ENCODE results near the gene BAHD1.

Gene BAHD1

DNA sequence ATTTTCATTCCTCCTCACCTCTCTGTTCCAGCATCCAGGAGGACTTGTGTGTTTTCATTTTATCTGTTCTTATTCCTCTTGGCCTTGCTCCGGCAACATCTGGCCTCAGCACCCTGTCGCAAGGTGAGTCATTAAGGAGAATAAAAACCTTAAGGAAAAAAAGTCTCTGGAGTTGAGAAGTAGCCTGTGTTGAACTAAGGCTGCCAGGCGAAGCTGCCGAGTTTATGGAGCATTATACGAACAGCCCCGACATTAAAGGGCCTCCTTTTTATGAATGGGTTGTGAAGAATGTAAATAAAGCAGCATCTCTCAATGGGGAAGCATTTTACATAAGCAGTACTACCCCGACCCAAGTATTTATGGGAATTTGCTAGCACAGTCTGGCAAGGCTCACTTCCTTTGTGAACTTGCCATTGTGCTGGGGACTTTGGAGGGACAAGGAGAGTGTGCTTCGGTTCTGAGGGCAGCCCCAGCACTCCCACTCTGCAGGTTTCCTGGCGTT lies 4.7 kb downstream of the BAHD1 start:
- Histone ChIP-seq H3F3A (ENCODE audit: low read depth) (no peaks in the 10 kb centered on the region), H3K79me2 (ENCODE audit: insufficient read depth, low read length) (peaks cover 92% of the 10 kb centered on the region), H3K4me2 (ENCODE audit: low read depth, low read length, poor library complexity, severe bottlenecking) (peak overlapping the region; percentile 98), H3K36me3 (ENCODE audit: insufficient read depth, low read length) (no peaks in the 10 kb centered on the region), H3K9me2 (replicated peaks; ENCODE audit: low read depth, low read length) (no peaks in the 10 kb centered on the region), H3K4me1 (ENCODE audit: insufficient read depth, low read length, poor library complexity, severe bottlenecking) (peaks cover 47% of the 10 kb centered on the region), H3K9ac (ENCODE audit: low read depth, low read length, poor library complexity, severe bottlenecking) (peak overlapping the region; percentile 90), H2AFZ (ENCODE audit: low read length) (no peak overlapping the region), H4K20me1 (ENCODE audit: insufficient read depth, low read length, poor library complexity, severe bottlenecking) (peaks cover 65% of the 10 kb centered on the region), H3K9me3 (ENCODE audit: insufficient read depth, low read depth, low read length) (no peaks in the 10 kb centered on the region), H3K4me3 (ENCODE audit: low read length, poor library complexity, severe bottlenecking) (peak overlapping the region; percentile 9), H3K27me3 (ENCODE audit: insufficient read depth, low read length, poor library complexity, severe bottlenecking) (no peaks in the 10 kb centered on the region)
- TF ChIP-seq, protein P1, sequence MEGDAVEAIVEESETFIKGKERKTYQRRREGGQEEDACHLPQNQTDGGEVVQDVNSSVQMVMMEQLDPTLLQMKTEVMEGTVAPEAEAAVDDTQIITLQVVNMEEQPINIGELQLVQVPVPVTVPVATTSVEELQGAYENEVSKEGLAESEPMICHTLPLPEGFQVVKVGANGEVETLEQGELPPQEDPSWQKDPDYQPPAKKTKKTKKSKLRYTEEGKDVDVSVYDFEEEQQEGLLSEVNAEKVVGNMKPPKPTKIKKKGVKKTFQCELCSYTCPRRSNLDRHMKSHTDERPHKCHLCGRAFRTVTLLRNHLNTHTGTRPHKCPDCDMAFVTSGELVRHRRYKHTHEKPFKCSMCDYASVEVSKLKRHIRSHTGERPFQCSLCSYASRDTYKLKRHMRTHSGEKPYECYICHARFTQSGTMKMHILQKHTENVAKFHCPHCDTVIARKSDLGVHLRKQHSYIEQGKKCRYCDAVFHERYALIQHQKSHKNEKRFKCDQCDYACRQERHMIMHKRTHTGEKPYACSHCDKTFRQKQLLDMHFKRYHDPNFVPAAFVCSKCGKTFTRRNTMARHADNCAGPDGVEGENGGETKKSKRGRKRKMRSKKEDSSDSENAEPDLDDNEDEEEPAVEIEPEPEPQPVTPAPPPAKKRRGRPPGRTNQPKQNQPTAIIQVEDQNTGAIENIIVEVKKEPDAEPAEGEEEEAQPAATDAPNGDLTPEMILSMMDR (conservative IDR thresholded peaks at IDR 0.05; ENCODE audit: low read length): no peak
- no peak for TF ChIP-seq EZH2phosphoT487 (IDR thresholded peaks at IDR 0.05; ENCODE audit: borderline replicate concordance)

DNA sequence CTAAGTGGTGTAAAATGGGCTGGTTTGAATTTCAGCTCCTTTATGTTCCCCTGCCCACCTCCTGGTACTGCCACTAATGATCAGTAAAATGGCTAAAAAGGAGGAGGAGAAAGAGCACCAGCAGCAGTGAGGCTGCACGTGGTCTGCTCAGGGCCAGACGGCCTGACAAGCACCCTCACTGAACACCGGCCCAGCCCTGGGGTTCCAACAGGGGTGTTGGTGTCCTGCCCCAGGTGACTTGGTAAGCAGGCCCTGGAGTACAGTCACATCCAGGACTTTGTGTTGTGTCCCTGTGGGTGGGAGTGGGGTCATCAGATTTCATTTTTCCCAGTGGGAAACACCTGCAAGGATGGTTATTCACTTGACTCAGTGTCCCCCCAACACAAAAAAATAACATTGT lies 5.4 kb downstream of the BAHD1 start:
- Histone ChIP-seq H3K27me3 (ENCODE audit: insufficient read depth, low read length, poor library complexity, severe bottlenecking) (no peaks in the 10 kb centered on the region), H3F3A (ENCODE audit: low read depth) (no peaks in the 10 kb centered on the region), H3K9me3 (ENCODE audit: insufficient read depth, low read depth, low read length) (no peaks in the 10 kb centered on the region), H3K9ac (ENCODE audit: low read depth, low read length, poor library complexity, severe bottlenecking) (peak overlapping the region; percentile 12), H2AFZ (ENCODE audit: low read length) (no peak overlapping the region), H4K20me1 (ENCODE audit: insufficient read depth, low read length, poor library complexity, severe bottlenecking) (peaks cover 67% of the 10 kb centered on the region), H3K9me2 (replicated peaks; ENCODE audit: low read depth, low read length) (no peaks in the 10 kb centered on the region), H3K36me3 (ENCODE audit: insufficient read depth, low read length) (no peaks in the 10 kb centered on the region), H3K4me1 (ENCODE audit: insufficient read depth, low read length, poor library complexity, severe bottlenecking) (peaks cover 49% of the 10 kb centered on the region), H3K79me2 (ENCODE audit: insufficient read depth, low read length) (peaks cover 97% of the 10 kb centered on the region), H3K4me3 (ENCODE audit: low read length, poor library complexity, severe bottlenecking) (no peak overlapping the region), H3K4me2 (ENCODE audit: low read depth, low read length, poor library complexity, severe bottlenecking) (peak overlapping the region; percentile 98)
- TF ChIP-seq, protein P1 (conservative IDR thresholded peaks at IDR 0.05; ENCODE audit: low read length): no peak
- no peak for TF ChIP-seq EZH2phosphoT487 (IDR thresholded peaks at IDR 0.05; ENCODE audit: borderline replicate concordance)

DNA sequence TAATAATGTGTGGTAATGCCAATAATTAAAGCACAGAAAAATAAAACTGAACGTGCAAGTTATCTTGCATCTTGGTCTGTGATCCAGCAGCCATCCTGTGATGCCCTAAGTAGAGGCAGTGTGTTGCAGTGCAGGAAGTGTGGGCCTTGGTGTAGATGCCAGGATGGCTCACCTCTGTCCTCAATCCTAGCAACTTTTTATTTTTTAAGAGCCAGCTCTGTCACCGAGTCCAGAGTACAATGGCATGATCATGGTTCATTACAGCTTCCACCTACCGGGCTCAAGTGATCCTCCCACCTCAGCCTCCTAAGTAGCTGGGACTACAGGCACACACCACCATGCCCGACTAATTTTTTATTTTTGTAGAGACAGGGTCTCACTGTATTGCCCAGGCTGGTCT lies 7.6 kb downstream of the BAHD1 start:
- peaks cover 60% of the 10 kb centered on the region for H3K4me1 ChIP-seq (ENCODE audit: insufficient read depth, low read length, poor library complexity, severe bottlenecking)
- H3K27me3 ChIP-seq (ENCODE audit: insufficient read depth, low read length, poor library complexity, severe bottlenecking): no peaks in the 10 kb centered on the region
- no peak overlapping the region for H3K9ac ChIP-seq (ENCODE audit: low read depth, low read length, poor library complexity, severe bottlenecking)
- H4K20me1 ChIP-seq (ENCODE audit: insufficient read depth, low read length, poor library complexity, severe bottlenecking): peaks cover 65% of the 10 kb centered on the region
- no peak overlapping the region for H3K4me3 ChIP-seq (ENCODE audit: low read length, poor library complexity, severe bottlenecking)
- no peaks in the 10 kb centered on the region for H3K36me3 ChIP-seq (ENCODE audit: insufficient read depth, low read length)
- no peak overlapping the region for H3K4me2 ChIP-seq (ENCODE audit: low read depth, low read length, poor library complexity, severe bottlenecking)
- H3K79me2 ChIP-seq (ENCODE audit: insufficient read depth, low read length): peaks cover 97% of the 10 kb centered on the region
- no peak overlapping the region for H2AFZ ChIP-seq (ENCODE audit: low read length)
- TF ChIP-seq, protein P1 (conservative IDR thresholded peaks at IDR 0.05; ENCODE audit: low read length): no peak
- no peak for TF ChIP-seq EZH2phosphoT487 (IDR thresholded peaks at IDR 0.05; ENCODE audit: borderline replicate concordance)
- H3K9me2 ChIP-seq (replicated peaks; ENCODE audit: low read depth, low read length): no peaks in the 10 kb centered on the region
- H3K9me3 ChIP-seq (ENCODE audit: insufficient read depth, low read depth, low read length): no peaks in the 10 kb centered on the region
- no peaks in the 10 kb centered on the region for H3F3A ChIP-seq (ENCODE audit: low read depth)

All from Loucy (cell line).